Bronchial epithelial cell (primary cell): ENCODE measurements around the gene P3H1. TPM values are rescaled to one million over a fixed set of nuclear protein-coding genes. Genes with fewer than 3 reads are reported as not detected.
"Not testable (repeated sequence)": the region's sequence is repeated elsewhere in the genome, so short reads cannot be mapped to it uniquely, and the experiment has no call there.

Source experiments
- DNase-seq: peaks from one replicate; pipeline ENCODE4 v3.0.0-alpha.2; 2010; ENCODE audit warnings: low read depth
- FAIRE-seq: peaks from 2 replicates; lab custom pipeline; 2011; peaks lifted over from hg19 to GRCh38; lab: Jason Lieb, UNC
- H3K27me3 ChIP-seq: 2 replicates; pipeline ENCODE4 v1.5.1; 2011; ENCODE audit warnings: low read length; ENCODE audit not compliant: control insufficient read depth, insufficient read depth
- H3K36me3 ChIP-seq: 2 replicates; pipeline ENCODE4 v1.5.1; 2011; ENCODE audit warnings: low read length; ENCODE audit not compliant: control insufficient read depth, insufficient read depth
- H3K4me3 ChIP-seq: 2 replicates; pipeline ENCODE4 v1.5.1; 2011; ENCODE audit warnings: mild to moderate bottlenecking, low read depth, low read length, control low read depth
- total RNA-seq: library from RNA; depleted of rRNA; stranded (reverse); fragments of >200 nt; gene quantifications from 2 replicates; pipeline ENCODE4 v1.2.1, GENCODE V29; 2014
- TF ChIP-seq, protein P1 (sequence below): IDR thresholded peaks from 2 replicates; pipeline ENCODE4 v1.5.1; 2011; ENCODE audit warnings: mild to moderate bottlenecking, moderate library complexity, low read length, control low read depth, inconsistent platforms; ENCODE audit not compliant: insufficient read depth, severe bottlenecking

P3H1 gene
- total RNA-seq, 1 donor from 2014 or later, result 15.8 TPM

DNA sequence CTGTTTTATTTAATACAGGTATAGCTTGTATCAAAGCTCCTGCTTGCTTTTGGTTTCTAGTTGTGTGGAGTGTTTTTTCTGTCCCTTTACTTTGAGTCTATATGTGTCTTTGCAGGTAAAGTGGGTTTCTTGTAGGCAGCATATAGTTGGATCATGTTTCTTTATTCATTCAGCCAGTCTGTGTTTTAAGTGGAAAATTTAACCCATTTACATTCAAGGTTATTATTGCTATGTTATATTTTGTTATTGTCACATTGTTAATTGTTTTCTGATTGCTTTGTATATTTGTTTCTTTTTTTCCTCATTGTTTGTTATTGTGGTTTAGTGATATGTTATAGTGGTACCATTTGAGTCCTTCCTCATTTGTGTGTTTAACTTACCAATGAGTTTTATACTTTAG, 53.5 kb downstream of the P3H1 start:
- TF ChIP-seq, protein P1, sequence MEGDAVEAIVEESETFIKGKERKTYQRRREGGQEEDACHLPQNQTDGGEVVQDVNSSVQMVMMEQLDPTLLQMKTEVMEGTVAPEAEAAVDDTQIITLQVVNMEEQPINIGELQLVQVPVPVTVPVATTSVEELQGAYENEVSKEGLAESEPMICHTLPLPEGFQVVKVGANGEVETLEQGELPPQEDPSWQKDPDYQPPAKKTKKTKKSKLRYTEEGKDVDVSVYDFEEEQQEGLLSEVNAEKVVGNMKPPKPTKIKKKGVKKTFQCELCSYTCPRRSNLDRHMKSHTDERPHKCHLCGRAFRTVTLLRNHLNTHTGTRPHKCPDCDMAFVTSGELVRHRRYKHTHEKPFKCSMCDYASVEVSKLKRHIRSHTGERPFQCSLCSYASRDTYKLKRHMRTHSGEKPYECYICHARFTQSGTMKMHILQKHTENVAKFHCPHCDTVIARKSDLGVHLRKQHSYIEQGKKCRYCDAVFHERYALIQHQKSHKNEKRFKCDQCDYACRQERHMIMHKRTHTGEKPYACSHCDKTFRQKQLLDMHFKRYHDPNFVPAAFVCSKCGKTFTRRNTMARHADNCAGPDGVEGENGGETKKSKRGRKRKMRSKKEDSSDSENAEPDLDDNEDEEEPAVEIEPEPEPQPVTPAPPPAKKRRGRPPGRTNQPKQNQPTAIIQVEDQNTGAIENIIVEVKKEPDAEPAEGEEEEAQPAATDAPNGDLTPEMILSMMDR, result no peak
- no peaks in the 10 kb centered on the region for H3K36me3 ChIP-seq
- no peaks in the 10 kb centered on the region for H3K27me3 ChIP-seq
- no peak overlapping the region for H3K4me3 ChIP-seq
- FAIRE-seq, result no peak
- DNase-seq, result no peak

GRCh38 chr1:42712808-42713207, 54.0 kb downstream of the P3H1 start:
- H3K4me3 ChIP-seq, DNase-seq, H3K36me3 ChIP-seq, FAIRE-seq, H3K27me3 ChIP-seq: not testable (repeated sequence)

GRCh38 chr1:42703888-42704464, 62.9 kb downstream of the P3H1 start:
- H3K36me3 ChIP-seq, result peaks cover 12% of the 10 kb centered on the region
- no peak for FAIRE-seq

DNA sequence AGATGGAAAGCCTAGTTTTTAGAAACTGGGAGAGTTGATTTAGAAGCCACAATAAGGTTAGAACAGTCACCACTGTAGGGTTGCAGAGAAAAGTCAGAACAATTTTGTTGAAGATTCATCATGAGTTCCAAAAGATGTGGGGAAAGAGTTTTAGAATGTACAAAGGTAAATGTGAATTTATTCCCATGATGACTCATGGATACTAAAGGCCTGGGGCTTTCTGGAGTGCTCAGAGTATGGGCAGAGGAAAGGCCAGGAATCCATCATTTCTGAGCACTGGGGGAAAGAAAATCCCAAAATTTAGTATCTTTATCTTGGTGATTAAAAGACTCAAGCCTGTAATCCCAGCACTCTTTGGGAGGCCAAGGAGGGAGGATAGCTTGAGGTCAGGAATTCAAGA, 66.8 kb downstream of the P3H1 start:
- Histone ChIP-seq H3K4me3 (no peak overlapping the region), H3K36me3 (peaks cover 21% of the 10 kb centered on the region), H3K27me3 (no peaks in the 10 kb centered on the region)
- DNase-seq, result no peak
- TF ChIP-seq, protein P1, result no peak
- no peak for FAIRE-seq

More at GRCh38 chr1:42703888-42704464, 62.9 kb downstream of the P3H1 start:
- Histone ChIP-seq H3K4me3 (no peak overlapping the region), H3K27me3 (no peaks in the 10 kb centered on the region)
- TF ChIP-seq, protein P1, result no peak
- no peak for DNase-seq

- FAIRE-seq (no peak), DNase-seq (no peak)
- Histone ChIP-seq H3K4me3 (no peak overlapping the region), H3K27me3 (no peaks in the 10 kb centered on the region), H3K36me3 (peaks cover 15% of the 10 kb centered on the region)
- TF ChIP-seq, protein P1, result no peak
Measured at GRCh38 chr1:42698081-42698813, 68.6 kb downstream of the P3H1 start.

Other genes with a start within 250 kb of the P3H1 start
- 21.9 and 40.8 TPM in 2 replicates for gene PPIH, start 108.6 kb downstream of the P3H1 start, total RNA-seq
- gene YBX1, start 84.6 kb downstream of the P3H1 start, total RNA-seq, result 1,123 and 1,188 TPM in 2 replicates
- not detected in 2 replicates for gene CLDN19, start 26.8 kb downstream of the P3H1 start, total RNA-seq
- gene C1orf50, start 221 bp upstream of the P3H1 start, total RNA-seq, result 3.8 and 9.0 TPM in 2 replicates
- under 0.01 TPM in 2 replicates for gene TMEM269, start 18.0 kb upstream of the P3H1 start, total RNA-seq
- 5.3 and 6.3 TPM in 2 replicates for gene ERMAP, start 50.1 kb upstream of the P3H1 start, total RNA-seq
- gene SVBP, start 50.4 kb upstream of the P3H1 start, total RNA-seq, result 18.2 and 21.0 TPM in 2 replicates
- gene ZNF691, start 79.6 kb upstream of the P3H1 start, total RNA-seq, result 4.5 and 6.8 TPM in 2 replicates
- 1,197 and 1,905 TPM in 2 replicates for gene SLC2A1, start 191.8 kb upstream of the P3H1 start, total RNA-seq